NT2/D1 (cell line): ENCODE results near the gene PPP1R26.

Source experiments
- SUZ12 ChIP-seq: IDR thresholded peaks from 2 replicates; pipeline ENCODE4 v1.6.1; 2011; ENCODE audit not compliant: insufficient read length, insufficient read depth; ENCODE audit errors: extremely low read depth
- YY1 ChIP-seq: IDR thresholded peaks from 2 replicates; pipeline ENCODE4 v1.6.1; 2011; ENCODE audit not compliant: insufficient read length, insufficient read depth
- ZNF274 ChIP-seq: IDR thresholded peaks from 2 replicates; pipeline ENCODE4 v1.6.1; 2011; ENCODE audit warnings: mild to moderate bottlenecking, low read depth, low read length

DNA sequence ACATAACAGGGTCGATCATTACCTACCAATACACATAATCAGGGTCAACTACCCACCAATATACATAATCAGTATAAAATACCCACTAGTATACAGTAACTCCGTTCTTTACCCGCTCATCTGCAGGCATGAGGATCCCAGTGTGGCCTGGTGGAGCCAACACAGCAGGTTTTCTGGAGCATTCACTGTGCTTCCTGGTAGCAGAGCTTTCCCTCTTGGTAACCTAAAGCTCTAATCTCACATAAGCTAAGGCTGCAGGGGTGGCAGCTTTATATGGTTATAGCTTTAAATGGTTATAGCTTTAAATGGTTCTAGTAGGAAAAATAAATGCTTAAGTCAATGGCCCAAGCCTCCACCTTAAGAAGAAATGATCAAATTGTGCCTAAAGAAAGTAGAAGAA lies 53.5 kb downstream of the PPP1R26 start:
- TF ChIP-seq YY1 (no peak), SUZ12 (no peak), ZNF274 (no peak)
